Spleen (tissue), 11 donors: ENCODE measurements around the gene SHISA6. TPM values are rescaled to one million over a fixed set of nuclear protein-coding genes. Genes with fewer than 3 reads are reported as not detected.

Experiments
- DNase-seq: peaks from one replicate; pipeline ENCODE4 v3.0.0-alpha.2; 2020
- H3K27ac ChIP-seq, 8 donors: fragments of 200-600 bp; sonication (generic) in 7 of 8; 1 replicate in 4 of 8; 2 replicates in 4 of 8; pipeline versions ENCODE4 v1.5.0 to v1.8.0; 2016 to 2021; ENCODE audit warnings: inconsistent platforms in 4 of 8, mild to moderate bottlenecking in 4 of 8, moderate library complexity in 1 of 8
- H3K27me3 ChIP-seq, 7 donors: fragments of 200-600 bp; sonication (generic) in 6 of 7; replicated peaks in 1 of 7; 1 replicate in 4 of 7; 2 replicates in 3 of 7; pipeline versions ENCODE4 v1.5.0 to v1.8.0; 2016 to 2021; ENCODE audit warnings: inconsistent platforms in 3 of 7, mild to moderate bottlenecking in 1 of 7
- H3K36me3 ChIP-seq, 6 donors: fragments of 200-600 bp; sonication (generic) in 5 of 6; 1 replicate in 4 of 6; 2 replicates in 2 of 6; pipeline versions ENCODE4 v1.5.0 to v1.8.0; 2016 to 2021; ENCODE audit warnings: inconsistent platforms in 2 of 6
- H3K4me1 ChIP-seq, 6 donors: fragments of 200-600 bp; sonication (generic) in 5 of 6; 1 replicate in 3 of 6; 2 replicates in 3 of 6; pipeline versions ENCODE4 v1.5.0 to v1.8.0; 2016 to 2021; ENCODE audit warnings: inconsistent platforms in 3 of 6
- H3K4me3 ChIP-seq, 8 donors: fragments of 200-600 bp; sonication (generic) in 7 of 8; 1 replicate in 4 of 8; 2 replicates in 4 of 8; pipeline versions ENCODE4 v1.5.0 to v1.8.0; 2016 to 2021; ENCODE audit warnings: inconsistent platforms in 4 of 8, mild to moderate bottlenecking in 4 of 8, moderate library complexity in 2 of 8
- H3K9me3 ChIP-seq, 8 donors: fragments of 200-600 bp; sonication (generic) in 7 of 8; 1 replicate in 4 of 8; 2 replicates in 4 of 8; pipeline versions ENCODE4 v1.5.0 to v1.8.0; 2016 to 2021; ENCODE audit warnings: inconsistent platforms in 4 of 8
- POLR2A ChIP-seq, 3 donors: fragments of 450-650 bp; IDR thresholded peaks; one replicate each; pipeline ENCODE4 v1.5.1; 2017; ENCODE audit warnings: antibody characterized with exemption in 3 of 3, mild to moderate bottlenecking in 1 of 3
- POLR2AphosphoS5 ChIP-seq, 3 donors: sonication (generic); formaldehyde crosslinking; IDR thresholded peaks; one replicate each; pipeline ENCODE4 v1.5.1; 2017; ENCODE audit warnings: antibody characterized with exemption in 3 of 3
- WGBS, 5 donors: extraction: QIAGEN DNeasy Blood & Tissue Kit in 3 of 5; methylation state at CpG; one replicate each; pipeline versions ENCODE4 v1.1.5 to v1.1.7; 2013 to 2018; 5-methylcytosine and 5-hydroxymethylcytosine counted together
- intact Hi-C: fragments of 100-400 bp; cut with DNase I; formaldehyde crosslinking; loops from one replicate; pipeline ENCODE4 v1.15.0; 2023; ENCODE audit warnings: low total_unique reads
- polyA plus RNA-seq, 3 donors: library from polyadenylated mRNA; stranded (reverse); fragments of 200-250 nt; gene quantifications; one replicate each; pipeline ENCODE4 v1.2.1, GENCODE V29; 2013
- total RNA-seq, 7 donors: library from RNA; depleted of rRNA in 3 of 7; stranded (reverse); fragments of >200 nt in 3 of 7; fragmentation: NEBNext Ultra II Directional in 4 of 7; extraction: Animal tissue kit (Norgen Biotek cat#: 25700) in 4 of 7; gene quantifications; one replicate each; pipeline versions ENCODE4 v1.1.0 to v1.2.1, GENCODE V29; 2016 to 2021
- TF ChIP-seq, protein P1 (sequence below), 11 experiments: fragments of 200-600 bp in 7 of 11; fragments of 450-650 bp in 4 of 11; sonication (generic) in 4 of 11; IDR thresholded peaks in 8 of 11; conservative IDR thresholded peaks in 3 of 11; 1 replicate in 7 of 11; 2 replicates in 4 of 11; pipeline versions ENCODE4 v1.4.0 to v1.8.0; 2016 to 2021; ENCODE audit warnings: antibody characterized with exemption in 11 of 11, inconsistent platforms in 4 of 11, mild to moderate bottlenecking in 1 of 11
- donor health status: healthy with polysubstance abuse.
- donor health status: DM: no; HTN: no; CAD: no; lungs with moderate emphysema.
- donor health status: DM: no; HTN: no; CAD: no.
- donor health status: Bipolar disorder and iron deficiency.
- donor health status: healthy.
- donor health status: DM: no; HTN: no; CAD: no.
- donor health status: DM: yes; HTN: yes; CAD: no.

SHISA6 gene
- total and polyA plus RNA-seq, 10 donors = under 0.01 to 0.35 (median 0.10) TPM; not detected in 3

DNA sequence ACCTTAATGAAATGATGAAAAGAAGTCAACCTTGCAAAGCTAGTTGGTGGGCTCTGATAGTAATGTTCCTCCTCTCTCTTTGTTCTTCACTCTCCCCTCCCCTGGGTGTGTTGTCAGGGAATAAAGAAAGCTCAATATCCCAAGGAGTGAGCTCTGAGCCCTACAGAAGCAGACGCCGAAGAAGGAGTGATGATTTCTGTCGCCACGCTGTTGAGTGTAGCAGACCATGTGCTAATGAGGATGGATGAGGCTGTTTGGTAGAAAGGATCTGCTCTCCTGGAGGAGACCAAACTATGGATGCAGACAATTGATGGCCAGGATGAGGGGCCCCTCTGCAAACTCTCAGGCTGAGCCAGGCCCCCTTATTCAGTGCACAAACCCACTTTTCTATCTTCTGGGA lies 217.3 kb downstream of the SHISA6 start:
- Histone ChIP-seq H3K4me1 (no peaks in the 10 kb centered on the region), H3K27me3 (no peaks in the 10 kb centered on the region), H3K36me3 (no peaks in the 10 kb centered on the region), H3K4me3 (no peak overlapping the region), H3K9me3 (peaks cover 0 to 31% (median 0%) of the 10 kb centered on the region in 8 donors), H3K27ac (no peak overlapping the region)
- no peak for DNase-seq
- TF ChIP-seq POLR2AphosphoS5 (IDR thresholded peaks at IDR 0.05) (no peak), POLR2A (IDR thresholded peaks at IDR 0.05) (no peak)
- TF ChIP-seq, protein P1, sequence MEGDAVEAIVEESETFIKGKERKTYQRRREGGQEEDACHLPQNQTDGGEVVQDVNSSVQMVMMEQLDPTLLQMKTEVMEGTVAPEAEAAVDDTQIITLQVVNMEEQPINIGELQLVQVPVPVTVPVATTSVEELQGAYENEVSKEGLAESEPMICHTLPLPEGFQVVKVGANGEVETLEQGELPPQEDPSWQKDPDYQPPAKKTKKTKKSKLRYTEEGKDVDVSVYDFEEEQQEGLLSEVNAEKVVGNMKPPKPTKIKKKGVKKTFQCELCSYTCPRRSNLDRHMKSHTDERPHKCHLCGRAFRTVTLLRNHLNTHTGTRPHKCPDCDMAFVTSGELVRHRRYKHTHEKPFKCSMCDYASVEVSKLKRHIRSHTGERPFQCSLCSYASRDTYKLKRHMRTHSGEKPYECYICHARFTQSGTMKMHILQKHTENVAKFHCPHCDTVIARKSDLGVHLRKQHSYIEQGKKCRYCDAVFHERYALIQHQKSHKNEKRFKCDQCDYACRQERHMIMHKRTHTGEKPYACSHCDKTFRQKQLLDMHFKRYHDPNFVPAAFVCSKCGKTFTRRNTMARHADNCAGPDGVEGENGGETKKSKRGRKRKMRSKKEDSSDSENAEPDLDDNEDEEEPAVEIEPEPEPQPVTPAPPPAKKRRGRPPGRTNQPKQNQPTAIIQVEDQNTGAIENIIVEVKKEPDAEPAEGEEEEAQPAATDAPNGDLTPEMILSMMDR (IDR thresholded peaks at IDR 0.05 in 8 of 11, conservative IDR thresholded peaks at IDR 0.05 in 3 of 11) = no peak
- intact Hi-C loops = no loop called here
- 53 to 70% (median 66%) methylated on average over 4 of the region's 4 CpGs for WGBS, 5 donors

DNA sequence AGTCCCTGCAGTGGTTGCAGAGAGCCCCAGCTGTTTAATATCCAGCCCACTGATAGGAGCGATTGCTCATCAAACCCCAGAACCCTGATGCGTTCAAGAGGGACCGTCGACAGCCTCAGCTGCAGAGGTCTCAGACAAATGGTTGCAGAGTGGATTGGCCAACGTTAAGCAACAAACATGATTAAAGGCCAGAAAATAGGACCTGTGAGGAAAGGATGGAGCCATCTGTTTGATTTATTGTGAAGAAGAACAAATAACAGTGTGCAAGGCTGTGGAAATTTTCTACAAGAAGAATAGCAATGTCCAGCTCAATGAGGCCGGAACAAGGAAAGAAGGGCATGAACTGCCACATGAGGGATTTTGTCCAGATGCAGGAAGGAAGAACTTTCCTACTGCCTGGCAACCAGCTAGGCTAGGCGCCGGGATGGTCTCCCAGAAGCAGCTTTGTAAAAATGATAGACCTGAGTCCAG lies 218.9 kb downstream of the SHISA6 start:
- 47 to 72% (median 55%) methylated on average over 8 of the region's 8 CpGs for WGBS, 5 donors
- intact Hi-C loops = no loop called here
- H3K4me3 ChIP-seq = no peak overlapping the region
- H3K27me3 ChIP-seq = no peaks in the 10 kb centered on the region
- no peaks in the 10 kb centered on the region for H3K4me1 ChIP-seq
- no peak for DNase-seq
- no peak for TF ChIP-seq POLR2A (IDR thresholded peaks at IDR 0.05)
- H3K27ac ChIP-seq = no peak overlapping the region
- H3K9me3 ChIP-seq = peaks cover 0 to 21% (median 0%) of the 10 kb centered on the region in 8 donors
- no peaks in the 10 kb centered on the region for H3K36me3 ChIP-seq

DNA sequence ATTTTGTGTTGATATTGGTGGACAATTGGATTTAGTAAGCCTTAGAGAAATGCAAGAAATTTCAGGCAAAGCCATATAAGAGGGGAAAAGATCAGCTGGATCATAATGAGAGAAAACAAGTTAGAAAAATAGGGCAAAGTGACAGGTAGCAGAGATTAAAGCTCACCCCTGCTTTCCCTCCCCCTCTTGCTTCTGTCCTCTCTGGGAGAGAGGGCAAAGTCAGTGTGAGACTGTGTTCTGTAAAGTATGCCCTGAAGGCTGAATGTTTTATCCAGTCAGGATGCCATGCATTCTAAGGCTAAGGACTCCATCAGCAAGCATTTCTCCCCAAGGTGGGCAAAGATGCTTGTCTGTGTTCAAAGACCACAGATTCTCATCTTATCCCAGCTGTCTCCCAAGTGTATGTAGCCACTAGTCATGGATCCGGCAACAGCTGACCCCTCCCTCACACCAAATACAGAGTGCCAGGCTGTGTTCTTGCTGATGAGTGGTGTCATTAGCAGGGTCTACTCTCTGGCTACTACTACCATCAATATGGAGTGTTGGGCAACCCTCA lies 221.1 kb downstream of the SHISA6 start:
- Histone ChIP-seq H3K27ac (no peak overlapping the region), H3K27me3 (no peaks in the 10 kb centered on the region), H3K9me3 (peaks cover 0 to 6% (median 0%) of the 10 kb centered on the region in 8 donors), H3K4me1 (no peaks in the 10 kb centered on the region), H3K4me3 (no peak overlapping the region), H3K36me3 (no peaks in the 10 kb centered on the region)
- no peak for DNase-seq
- TF ChIP-seq POLR2A (IDR thresholded peaks at IDR 0.05) (no peak), POLR2AphosphoS5 (IDR thresholded peaks at IDR 0.05) (no peak)
- TF ChIP-seq, protein P1 (IDR thresholded peaks at IDR 0.05 in 8 of 11, conservative IDR thresholded peaks at IDR 0.05 in 3 of 11) = no peak
- 63 to 100% (median 91%) methylated on average over 1 of the region's 1 CpG for WGBS, 5 donors
- intact Hi-C loops = no loop called here

DNA sequence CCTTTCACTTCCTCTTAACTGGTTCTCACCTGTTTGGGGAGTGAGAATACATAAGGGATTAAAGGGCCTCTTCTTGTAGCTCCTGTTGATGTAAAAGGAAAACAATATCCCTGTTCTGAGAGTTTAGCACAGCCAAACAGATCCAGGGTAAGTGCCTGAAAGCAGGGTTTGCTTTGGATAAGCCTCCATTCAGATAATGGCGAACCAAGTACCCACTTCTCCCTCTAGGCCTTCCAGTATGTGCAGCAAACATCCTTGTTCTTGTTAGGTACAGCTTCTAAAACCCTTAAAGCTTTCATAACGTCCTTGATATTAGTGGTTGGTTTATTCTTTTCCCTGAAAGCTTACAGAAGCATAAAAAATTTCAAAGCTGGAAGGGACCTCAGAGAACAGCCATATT lies 226.6 kb downstream of the SHISA6 start:
- Histone ChIP-seq H3K27me3 (no peaks in the 10 kb centered on the region), H3K9me3 (peaks cover 0 to 25% (median 6%) of the 10 kb centered on the region in 8 donors), H3K4me3 (no peak overlapping the region), H3K27ac (no peak overlapping the region), H3K36me3 (no peaks in the 10 kb centered on the region), H3K4me1 (no peaks in the 10 kb centered on the region)
- TF ChIP-seq, protein P1 (IDR thresholded peaks at IDR 0.05 in 8 of 11, conservative IDR thresholded peaks at IDR 0.05 in 3 of 11) = no peak
- DNase-seq = no peak
- intact Hi-C loops = no loop called here
- 47 to 64% (median 49%) methylated on average over 2 of the region's 2 CpGs for WGBS, 5 donors
